OCI-LY1 (cell line): Measurements from ENCODE around the gene PCSK5.

ENCODE experiments used
- H2AFZ ChIP-seq: fragments of 200-600 bp; sonication (generic), shearing (Covaris generic); 2 replicates; pipeline ENCODE4 v1.6.0; 2014; ENCODE audit warnings: antibody characterized with exemption, mild to moderate bottlenecking, low read length
- H3F3A ChIP-seq: fragments of 200-600 bp; sonication (generic), shearing (Covaris generic); 2 replicates; pipeline ENCODE4 v1.6.0; 2014; ENCODE audit warnings: mild to moderate bottlenecking, antibody characterized with exemption, low read length, moderate library complexity; ENCODE audit not compliant: insufficient read depth
- H3K27ac ChIP-seq: fragments of 200-600 bp; sonication (generic); 2 replicates; pipeline ENCODE4 v1.5.1; 2014; ENCODE audit warnings: low read length, mixed run types, mild to moderate bottlenecking, low read depth; ENCODE audit not compliant: poor library complexity, severe bottlenecking
- H3K27me3 ChIP-seq: fragments of 200-600 bp; sonication (generic); 2 replicates; pipeline ENCODE4 v1.6.0; 2014; ENCODE audit warnings: antibody characterized with exemption, mild to moderate bottlenecking, low read length, moderate library complexity; ENCODE audit not compliant: insufficient read depth
- H3K36me3 ChIP-seq: fragments of 200-600 bp; sonication (generic); 2 replicates; pipeline ENCODE4 v1.6.1; 2014; ENCODE audit warnings: mild to moderate bottlenecking, antibody characterized with exemption, low read length, moderate library complexity, mixed read lengths; ENCODE audit not compliant: insufficient read depth
- H3K4me1 ChIP-seq: fragments of 200-600 bp; sonication (generic); 2 replicates; pipeline ENCODE4 v1.5.1; 2014; ENCODE audit warnings: mild to moderate bottlenecking, low read length, moderate library complexity; ENCODE audit not compliant: insufficient read depth, severe bottlenecking
- H3K4me2 ChIP-seq: fragments of 200-600 bp; sonication (generic), shearing (Covaris generic); 2 replicates; pipeline ENCODE4 v1.6.1; 2014; ENCODE audit warnings: low read length
- H3K4me3 ChIP-seq: fragments of 200-600 bp; sonication (generic); 2 replicates; pipeline ENCODE4 v1.5.1; 2014; ENCODE audit warnings: low read length, low read depth, mild to moderate bottlenecking, mixed read lengths; ENCODE audit not compliant: poor library complexity, severe bottlenecking
- H3K79me2 ChIP-seq: fragments of 200-600 bp; shearing (Covaris generic); 2 replicates; pipeline ENCODE4 v1.6.1; 2016; ENCODE audit warnings: mixed run types, low read length, mixed read lengths; ENCODE audit not compliant: insufficient read depth
- H3K9ac ChIP-seq: fragments of 200-600 bp; sonication (generic), shearing (Covaris generic); 2 replicates; pipeline ENCODE4 v1.6.1; 2014; ENCODE audit warnings: mild to moderate bottlenecking, low read length, mixed read lengths
- H3K9me2 ChIP-seq: fragments of 200-600 bp; sonication (generic), shearing (Covaris generic); 2 replicates; pipeline ENCODE4 v1.6.1; 2014; ENCODE audit warnings: low read depth, mild to moderate bottlenecking, low read length, mixed read lengths
- H3K9me3 ChIP-seq: fragments of 200-600 bp; shearing (Covaris generic); 2 replicates; pipeline ENCODE4 v1.6.1; 2014; ENCODE audit warnings: low read length, mixed read lengths
- H4K20me1 ChIP-seq: fragments of 200-600 bp; sonication (generic), shearing (Covaris generic); 2 replicates; pipeline ENCODE4 v1.6.0; 2016; ENCODE audit warnings: mild to moderate bottlenecking, low read length; ENCODE audit not compliant: insufficient read depth
- CTCF ChIP-seq: fragments of 200-600 bp; sonication (generic), shearing (Covaris generic); IDR thresholded peaks from 2 replicates; pipeline ENCODE4 v1.5.1; 2017; ENCODE audit warnings: mild to moderate bottlenecking, antibody characterized with exemption, low read length, moderate library complexity, mixed read lengths
- EZH2 ChIP-seq: fragments of 200-600 bp; sonication (generic), shearing (Covaris generic); IDR thresholded peaks from 2 replicates; pipeline ENCODE4 v1.8.0; 2017; ENCODE audit warnings: borderline replicate concordance, mixed run types, mild to moderate bottlenecking, antibody characterized with exemption, low read length, moderate library complexity, mixed read lengths

The PCSK5 gene

GRCh38 chr9:75907923-75908322, 17.4 kb downstream of the PCSK5 start:
- Histone ChIP-seq H2AFZ (no peak overlapping the region), H3K9me3 (no peaks in the 10 kb centered on the region), H4K20me1 (no peaks in the 10 kb centered on the region), H3K27ac (no peak overlapping the region), H3K9ac (no peak overlapping the region), H3K4me2 (no peak overlapping the region), H3K4me3 (no peak overlapping the region), H3K4me1 (no peaks in the 10 kb centered on the region), H3F3A (no peaks in the 10 kb centered on the region), H3K79me2 (no peaks in the 10 kb centered on the region), H3K36me3 (no peaks in the 10 kb centered on the region), H3K9me2 (no peaks in the 10 kb centered on the region), H3K27me3 (no peaks in the 10 kb centered on the region)
- TF ChIP-seq CTCF, result no peak
- no peak for TF ChIP-seq EZH2

GRCh38 chr9:75909776-75910175, 19.3 kb downstream of the PCSK5 start:
- no peaks in the 10 kb centered on the region for H3F3A ChIP-seq
- no peaks in the 10 kb centered on the region for H3K9me3 ChIP-seq
- no peaks in the 10 kb centered on the region for H3K36me3 ChIP-seq
- H3K9me2 ChIP-seq, result no peaks in the 10 kb centered on the region
- no peak overlapping the region for H3K4me3 ChIP-seq
- no peaks in the 10 kb centered on the region for H3K4me1 ChIP-seq
- no peaks in the 10 kb centered on the region for H3K79me2 ChIP-seq
- H3K27me3 ChIP-seq, result no peaks in the 10 kb centered on the region
- H2AFZ ChIP-seq, result no peak overlapping the region
- no peaks in the 10 kb centered on the region for H4K20me1 ChIP-seq
- no peak for TF ChIP-seq EZH2
- no peak for TF ChIP-seq CTCF
- no peak overlapping the region for H3K27ac ChIP-seq
- no peak overlapping the region for H3K4me2 ChIP-seq
- H3K9ac ChIP-seq, result no peak overlapping the region

GRCh38 chr9:75910731-75911130, 20.3 kb downstream of the PCSK5 start:
- no peaks in the 10 kb centered on the region for H3K27me3 ChIP-seq
- no peaks in the 10 kb centered on the region for H3F3A ChIP-seq
- no peaks in the 10 kb centered on the region for H3K79me2 ChIP-seq
- no peaks in the 10 kb centered on the region for H3K9me2 ChIP-seq
- TF ChIP-seq EZH2, result no peak
- no peak for TF ChIP-seq CTCF
- H3K4me3 ChIP-seq, result no peak overlapping the region
- no peak overlapping the region for H2AFZ ChIP-seq
- no peak overlapping the region for H3K9ac ChIP-seq
- no peak overlapping the region for H3K27ac ChIP-seq
- H4K20me1 ChIP-seq, result no peaks in the 10 kb centered on the region; the same call in 1 of the 2 replicates
- H3K4me2 ChIP-seq, result no peak overlapping the region
- no peaks in the 10 kb centered on the region for H3K9me3 ChIP-seq
- H3K36me3 ChIP-seq, result no peaks in the 10 kb centered on the region
- no peaks in the 10 kb centered on the region for H3K4me1 ChIP-seq
